Measurements from ENCODE around the gene LDHB. TPM values are rescaled to one million over a fixed set of nuclear protein-coding genes. Genes with fewer than 3 reads are reported as not detected.
"Not testable (repeated sequence)": the region's sequence is repeated elsewhere in the genome, so short reads cannot be mapped to it uniquely, and the experiment has no call there.

Gene LDHB
- total and polyA plus RNA-seq, 7 donors = 217 to 424 (median 377) TPM

- intact Hi-C loops (cut with DNase I) = no loop called here
- H3K4me3 ChIP-seq = no peak overlapping the region
- no peak overlapping the region for H3K27ac ChIP-seq
- no peaks in the 10 kb centered on the region for H3K9me3 ChIP-seq
- TF ChIP-seq POLR2A (IDR thresholded peaks at IDR 0.05) (no peak), EP300 (IDR thresholded peaks at IDR 0.05) (no peak), CTCF (IDR thresholded peaks at IDR 0.05) (no peak), POLR2AphosphoS5 (IDR thresholded peaks at IDR 0.05) (no peak)
- H3K4me1 ChIP-seq = no peaks in the 10 kb centered on the region
- no peak for DNase-seq
- H3K36me3 ChIP-seq = no peaks in the 10 kb centered on the region
- 89 to 92% methylated on average over 13 of the region's 13 CpGs for WGBS, 2 donors
- H3K27me3 ChIP-seq = no peaks in the 10 kb centered on the region
These were observed 19.6 kb upstream of the LDHB start for GRCh38 chr12:21677204-21677603.

DNA sequence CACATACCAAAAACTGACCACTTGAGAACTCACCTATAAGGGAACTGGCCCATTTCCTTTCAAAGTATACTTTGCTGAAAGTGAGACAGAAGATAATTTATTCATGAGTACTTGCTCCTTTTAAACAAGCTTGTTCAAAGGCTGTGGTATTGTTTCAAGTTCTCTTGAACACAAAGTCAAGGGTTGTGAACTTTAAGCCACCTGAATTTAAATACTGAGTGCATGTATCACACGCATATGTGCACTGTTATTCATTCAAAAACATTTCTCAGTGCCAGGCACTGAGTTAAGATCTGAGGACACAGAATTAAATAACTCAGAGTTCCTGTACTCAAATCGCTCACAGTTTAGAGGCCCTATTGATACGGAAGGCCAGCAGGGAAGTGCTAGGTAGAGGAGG, 19.1 kb upstream of the LDHB start:
- DNase-seq = no peak
- H3K27me3 ChIP-seq = no peaks in the 10 kb centered on the region
- TF ChIP-seq POLR2A (IDR thresholded peaks at IDR 0.05) (no peak), EP300 (IDR thresholded peaks at IDR 0.05) (no peak), CTCF (IDR thresholded peaks at IDR 0.05) (no peak), POLR2AphosphoS5 (IDR thresholded peaks at IDR 0.05) (no peak)
- H3K27ac ChIP-seq = no peak overlapping the region
- no peaks in the 10 kb centered on the region for H3K36me3 ChIP-seq
- H3K9me3 ChIP-seq = no peaks in the 10 kb centered on the region
- no peaks in the 10 kb centered on the region for H3K4me1 ChIP-seq
- H3K4me3 ChIP-seq = no peak overlapping the region
- intact Hi-C loops (cut with DNase I) = no loop called here
- 77 to 90% methylated on average over 3 of the region's 3 CpGs for WGBS, 2 donors

- Histone ChIP-seq H3K4me1 (no peaks in the 10 kb centered on the region), H3K36me3 (no peaks in the 10 kb centered on the region), H3K9me3 (no peaks in the 10 kb centered on the region), H3K27ac (no peak overlapping the region), H3K4me3 (no peak overlapping the region), H3K27me3 (no peaks in the 10 kb centered on the region)
- TF ChIP-seq POLR2A (IDR thresholded peaks at IDR 0.05) = no peak
- TF ChIP-seq POLR2AphosphoS5 (IDR thresholded peaks at IDR 0.05) = no peak
- TF ChIP-seq EP300 (IDR thresholded peaks at IDR 0.05) = no peak
- intact Hi-C loops (cut with DNase I) = no loop called here
- no peak for DNase-seq
- WGBS, 2 donors = 75 to 85% methylated on average over 3 of the region's 3 CpGs
These were observed 18.0 kb upstream of the LDHB start for GRCh38 chr12:21675641-21676040.

- DNase-seq = no peak
- intact Hi-C loops (cut with DNase I) = no loop called here
- no peak for TF ChIP-seq POLR2A (IDR thresholded peaks at IDR 0.05)
- TF ChIP-seq POLR2AphosphoS5 (IDR thresholded peaks at IDR 0.05) = no peak
- TF ChIP-seq CTCF (IDR thresholded peaks at IDR 0.05) = no peak
- TF ChIP-seq EP300 (IDR thresholded peaks at IDR 0.05) = no peak
- Histone ChIP-seq H3K27me3 (no peaks in the 10 kb centered on the region), H3K4me1 (no peaks in the 10 kb centered on the region), H3K36me3 (no peaks in the 10 kb centered on the region), H3K9me3 (no peaks in the 10 kb centered on the region), H3K4me3 (no peak overlapping the region), H3K27ac (no peak overlapping the region)
- 92% methylated on average over 5 of the region's 5 CpGs for WGBS, 2 donors
These were observed 17.5 kb upstream of the LDHB start for GRCh38 chr12:21675096-21675495.

- intact Hi-C loops (cut with DNase I); DNase-seq: not testable (repeated sequence)
These were observed 16.3 kb upstream of the LDHB start for GRCh38 chr12:21673830-21674552.

GRCh38 chr12:21672146-21672545, 14.5 kb upstream of the LDHB start:
- intact Hi-C loops (cut with DNase I) = no loop called here

More at GRCh38 chr12:21673830-21674552, 16.3 kb upstream of the LDHB start:
- not testable (repeated sequence) for H3K36me3 ChIP-seq, H3K4me1 ChIP-seq, H3K27me3 ChIP-seq, H3K4me3 ChIP-seq, H3K9me3 ChIP-seq, H3K27ac ChIP-seq
- 97% methylated on average over 39 of the region's 39 CpGs for WGBS, 2 donors

More at GRCh38 chr12:21672146-21672545, 14.5 kb upstream of the LDHB start:
- Histone ChIP-seq H3K4me1 (no peaks in the 10 kb centered on the region), H3K27ac (no peak overlapping the region), H3K36me3 (no peaks in the 10 kb centered on the region), H3K4me3 (no peak overlapping the region), H3K27me3 (no peaks in the 10 kb centered on the region), H3K9me3 (no peaks in the 10 kb centered on the region)
- 15 to 55% methylated on average over 1 of the region's 1 CpG for WGBS, 2 donors
- TF ChIP-seq POLR2AphosphoS5 (IDR thresholded peaks at IDR 0.05) (no peak), CTCF (IDR thresholded peaks at IDR 0.05) (no peak)
- no peak for DNase-seq

Measured in sigmoid colon (tissue), 7 donors.